PC-9 (cell line): ENCODE measurements around the gene ANAPC15. TPM values are rescaled to one million over a fixed set of nuclear protein-coding genes. Genes with fewer than 3 reads are reported as not detected.
A peak's percentile ranks its signal among the peaks of the same experiment; 100 is the strongest.

Experiments
- BruUV-seq: library from RNA; stranded (reverse); fragments of 400-500 nt; replicated peaks from 2 replicates; lab custom pipeline; 2021; lab: Mats Ljungman, UMichigan
- CTCF ChIA-PET: fragments of 300-600 bp; sonication (Branson Sonifier 250); formaldehyde crosslinking; loops from one replicate; lab custom pipeline; 2022; ENCODE audit warnings: antibody characterized with exemption; lab: Charles Lee
- POLR2A ChIA-PET: fragments of 300-600 bp; sonication (Branson Sonifier 250); formaldehyde crosslinking; loops from one replicate; lab custom pipeline; 2022; ENCODE audit warnings: antibody characterized with exemption; ENCODE audit not compliant: unreplicated experiment; lab: Charles Lee
- DNase-seq, 2 experiments: peaks; one replicate each; pipeline versions ENCODE4 v3.0.0 to v3.0.0-alpha.2; 2015 to 2022; ENCODE audit warnings: mixed read lengths in 1 of 2
- H2AFZ ChIP-seq: fragments of 200-600 bp; sonication (generic); 2 replicates; pipeline ENCODE4 v1.8.1; 2017; ENCODE audit warnings: antibody characterized with exemption
- H3F3A ChIP-seq: fragments of 200-600 bp; sonication (generic); 2 replicates; pipeline ENCODE4 v1.8.1; 2017; ENCODE audit warnings: antibody characterized with exemption, mild to moderate bottlenecking, low read depth; ENCODE audit not compliant: insufficient read depth
- H3K27ac ChIP-seq: fragments of 200-600 bp; sonication (generic); 2 replicates; pipeline ENCODE4 v1.6.1; 2016; ENCODE audit warnings: mixed run types
- H3K27me3 ChIP-seq: fragments of 200-600 bp; sonication (generic); 2 replicates; pipeline ENCODE4 v1.6.1; 2016; ENCODE audit warnings: low read depth, mixed run types; ENCODE audit not compliant: insufficient read depth
- H3K36me3 ChIP-seq: fragments of 200-600 bp; sonication (generic); 2 replicates; pipeline ENCODE4 v1.6.1; 2016; ENCODE audit warnings: low read depth, mixed run types
- H3K4me1 ChIP-seq: fragments of 200-600 bp; sonication (generic); replicated peaks from 2 replicates; pipeline ENCODE4 v1.6.1; 2016; ENCODE audit warnings: mixed run types; ENCODE audit not compliant: insufficient read depth
- H3K4me2 ChIP-seq: fragments of 200-600 bp; sonication (generic); 2 replicates; pipeline ENCODE4 v1.6.1; 2017; ENCODE audit warnings: mixed run types
- H3K4me3 ChIP-seq: fragments of 200-600 bp; sonication (generic); 2 replicates; pipeline ENCODE4 v1.6.1; 2016; ENCODE audit warnings: mixed run types
- H3K79me2 ChIP-seq: fragments of 200-600 bp; sonication (generic); 2 replicates; pipeline ENCODE4 v1.6.1; 2017; ENCODE audit warnings: low read depth, mixed run types
- H3K9me2 ChIP-seq: fragments of 200-600 bp; sonication (generic); 2 replicates; pipeline ENCODE4 v1.8.1; 2017; ENCODE audit warnings: mild to moderate bottlenecking; ENCODE audit not compliant: insufficient read depth
- H3K9me3 ChIP-seq: fragments of 200-600 bp; sonication (generic); 2 replicates; pipeline ENCODE4 v1.8.1; 2016; ENCODE audit warnings: low read depth; ENCODE audit not compliant: insufficient read depth
- H4K20me1 ChIP-seq: fragments of 200-600 bp; sonication (generic); 2 replicates; pipeline ENCODE4 v1.8.1; 2017; ENCODE audit not compliant: insufficient read depth
- CTCF ChIP-seq: fragments of 200-600 bp; sonication (generic); conservative IDR thresholded peaks from 2 replicates; pipeline ENCODE4 v1.6.1; 2017; ENCODE audit warnings: mixed run types, antibody characterized with exemption, mild to moderate bottlenecking, moderate library complexity
- EZH2 ChIP-seq: fragments of 200-600 bp; sonication (generic); IDR thresholded peaks from 2 replicates; pipeline ENCODE4 v1.8.0; 2017; ENCODE audit warnings: antibody characterized with exemption, low read depth
- intact Hi-C: fragments of 100-400 bp; cut with micrococcal nuclease; formaldehyde crosslinking; loops from one replicate; pipeline ENCODE4 v1.10.0; 2022; ENCODE audit not compliant: unreplicated experiment
- total RNA-seq: library from RNA; stranded (reverse); gene quantifications from 2 replicates; pipeline ENCODE4 v1.2.3, GENCODE V29; 2021

The ANAPC15 gene
- total RNA-seq, 1 experiment from 2014 or later: 97.8 TPM

DNA sequence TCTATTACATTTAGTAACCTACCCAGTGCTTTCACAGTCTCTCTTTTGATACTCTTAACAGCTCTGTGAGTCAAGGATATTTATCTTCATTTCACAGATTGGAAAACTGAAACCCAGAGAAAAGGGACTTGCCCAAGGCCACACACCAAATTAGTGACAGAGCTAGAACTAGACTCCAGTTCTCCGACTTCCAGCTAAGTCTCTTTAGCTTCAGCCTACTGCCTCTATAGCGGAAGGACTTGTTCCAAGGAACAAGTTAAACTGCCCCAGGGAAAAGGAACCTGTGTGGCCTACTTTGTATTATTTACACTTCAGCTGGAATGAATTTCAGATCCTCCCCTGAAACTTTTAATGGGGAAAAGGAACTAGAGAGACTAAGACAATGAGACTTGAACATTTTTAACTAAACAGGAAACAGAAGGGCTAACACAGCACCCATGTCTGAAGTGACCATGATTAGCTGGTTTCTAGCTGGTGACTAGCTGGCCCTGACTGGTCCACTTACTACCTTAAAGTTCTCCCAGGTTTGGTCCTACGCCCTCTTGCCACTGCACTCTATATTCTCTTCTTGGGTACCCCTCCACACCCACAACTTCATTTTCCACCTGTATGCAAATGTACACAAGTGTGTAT is 30.6 kb downstream of the ANAPC15 start:
- BruUV-seq: no TSS peak
- Histone ChIP-seq H3K9me2 (no peaks in the 10 kb centered on the region), H3K27me3 (no peaks in the 10 kb centered on the region), H3K4me1 (peaks cover 39% of the 10 kb centered on the region), H3K4me3 (peak overlapping the region; percentile 59; the same call in 1 of the 2 replicates), H3F3A (peaks cover 36% of the 10 kb centered on the region), H2AFZ (0 out of 2 replicates have a peak overlapping the region, but pooled peaks have one; percentile 37), H4K20me1 (0 out of 2 replicates have a peak, but pooled peaks cover 3% of the 10 kb centered on the region), H3K79me2 (peaks cover 31% of the 10 kb centered on the region), H3K27ac (peak overlapping the region; percentile 62), H3K36me3 (no peaks in the 10 kb centered on the region), H3K9me3 (no peaks in the 10 kb centered on the region), H3K4me2 (peak overlapping the region; percentile 78)
- DNase-seq: peak; percentile 20 to 91
- ChIA-PET CTCF (interaction anchor here (0.5 to 1.1 kb wide), 2 partner anchors 57 to 100 kb away, joined by 3 to 4 read pairs; no protein-coding TSS in a partner anchor), POLR2A (interaction anchor here (0.5 to 1.0 kb wide), 6 partner anchors 12 to 1557 kb away, joined by 3 to 6 read pairs (median 3); no protein-coding TSS in a partner anchor)
- intact Hi-C loops: loop anchor here (5.0 kb wide), 2 partner anchors 140 to 155 kb away; partner anchors contain the start of genes INPPL1, RNF121 and XNDC1N
- TF ChIP-seq EZH2: no peak
- TF ChIP-seq CTCF: no peak

DNA sequence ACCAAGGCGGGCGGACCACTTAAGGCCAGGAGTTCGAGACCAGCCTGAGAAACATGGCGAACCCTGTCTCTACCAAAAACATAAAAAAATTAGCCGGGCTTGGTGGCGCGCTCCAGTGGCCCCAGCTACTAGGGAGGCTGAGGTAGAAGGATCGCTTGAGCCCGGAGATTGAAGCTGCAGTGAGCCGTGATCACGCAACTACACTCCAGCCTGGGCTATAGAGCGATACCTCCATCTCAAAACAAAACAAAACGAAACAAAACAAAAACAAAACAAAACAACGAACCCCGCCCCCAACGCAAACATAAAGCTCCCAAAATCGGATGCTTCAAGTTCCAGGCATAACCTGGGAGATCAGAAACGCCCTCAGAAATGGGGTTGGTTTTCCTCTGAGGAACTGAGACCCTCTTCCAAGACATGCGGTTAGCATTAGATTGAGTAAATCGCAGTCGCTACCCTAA is 31.3 kb downstream of the ANAPC15 start:
- BruUV-seq: TSS peak; percentile 72
- H3K4me3 ChIP-seq: peak overlapping the region; percentile 59
- ChIA-PET POLR2A (interaction anchor here (0.5 to 1.0 kb wide), 6 partner anchors 11 to 335 kb away, joined by 3 to 6 read pairs (median 3); no protein-coding TSS in a partner anchor), CTCF (no interaction called here)
- intact Hi-C loops: loop anchor here (5.0 kb wide), 2 partner anchors 141 to 154 kb away; partner anchors contain the start of genes INPPL1, RNF121 and XNDC1N
- H3K9me3 ChIP-seq: no peaks in the 10 kb centered on the region
- peak overlapping the region; percentile 78 for H3K4me2 ChIP-seq
- peaks cover 38% of the 10 kb centered on the region for H3K79me2 ChIP-seq
- H3K4me1 ChIP-seq: peaks cover 41% of the 10 kb centered on the region
- H3K36me3 ChIP-seq: no peaks in the 10 kb centered on the region
- no peaks in the 10 kb centered on the region for H3K9me2 ChIP-seq
- H4K20me1 ChIP-seq: 0 out of 2 replicates have a peak, but pooled peaks cover 3% of the 10 kb centered on the region
- H3F3A ChIP-seq: peaks cover 36% of the 10 kb centered on the region
- H3K27me3 ChIP-seq: no peaks in the 10 kb centered on the region
- DNase-seq: no peak
- H3K27ac ChIP-seq: peak overlapping the region; percentile 62
- H2AFZ ChIP-seq: peak overlapping the region; percentile 89
- TF ChIP-seq CTCF (no peak), EZH2 (no peak)

- DNase-seq: peak; percentile 100
- no peaks in the 10 kb centered on the region for H3K9me2 ChIP-seq
- H3K4me2 ChIP-seq: peak within 1 kb of the TSS; percentile 96
- peaks cover 41% of the 10 kb centered on the region for H3K4me1 ChIP-seq
- no peaks in the 10 kb centered on the region for H3K27me3 ChIP-seq
- TF ChIP-seq CTCF (no peak), EZH2 (no peak)
- H3K9me3 ChIP-seq: no peaks in the 10 kb centered on the region
- peaks cover 45% of the 10 kb centered on the region for H3K79me2 ChIP-seq
- BruUV-seq: no TSS peak
- H3K36me3 ChIP-seq: 0 out of 2 replicates have a peak, but pooled peaks cover 4% of the 10 kb centered on the region
- peak within 1 kb of the TSS; percentile 62 for H3K27ac ChIP-seq
- CTCF ChIA-PET: interaction anchor here (0.8 kb wide), 1 partner anchor 11 kb away, joined by 13 read pairs; no protein-coding TSS in a partner anchor
- H3F3A ChIP-seq: peaks cover 36% of the 10 kb centered on the region
- peak within 1 kb of the TSS; percentile 92 for H3K4me3 ChIP-seq
- intact Hi-C loops: loop anchor here (1.0 to 5.0 kb wide), 5 partner anchors 8 to 153 kb away; partner anchors contain the start of genes ANAPC15, INPPL1, RNF121 and XNDC1N
- 0 out of 2 replicates have a peak, but pooled peaks cover 3% of the 10 kb centered on the region for H4K20me1 ChIP-seq
- H2AFZ ChIP-seq: peak within 1 kb of the TSS; percentile 89
- POLR2A ChIA-PET: interaction anchor here (0.5 to 0.9 kb wide), 2 partner anchors 150 to 1598 kb away, joined by 3 to 12 read pairs; no protein-coding TSS in a partner anchor
Measured at GRCh38 chr11:72080326-72081183, 31.9 kb downstream of the ANAPC15 start, which contains the start of the genes LRRC51 and NUMA1. LRRC51 (plus strand) TSS chr11:72080850; CDS start chr11:72089084, 8,234 bp downstream. NUMA1 (minus strand) TSS chr11:72080542; CDS start chr11:72035943, 44,599 bp downstream.
